AG08396 (cell line): ENCODE measurements around the gene TTLL5.
A peak's percentile ranks its signal among the peaks of the same experiment; 100 is the strongest.

Source experiments
- DNase-seq: peaks from one replicate; pipeline ENCODE4 v3.0.0; 2012; ENCODE audit warnings: low spot score, mixed read lengths

The TTLL5 gene, protein sequence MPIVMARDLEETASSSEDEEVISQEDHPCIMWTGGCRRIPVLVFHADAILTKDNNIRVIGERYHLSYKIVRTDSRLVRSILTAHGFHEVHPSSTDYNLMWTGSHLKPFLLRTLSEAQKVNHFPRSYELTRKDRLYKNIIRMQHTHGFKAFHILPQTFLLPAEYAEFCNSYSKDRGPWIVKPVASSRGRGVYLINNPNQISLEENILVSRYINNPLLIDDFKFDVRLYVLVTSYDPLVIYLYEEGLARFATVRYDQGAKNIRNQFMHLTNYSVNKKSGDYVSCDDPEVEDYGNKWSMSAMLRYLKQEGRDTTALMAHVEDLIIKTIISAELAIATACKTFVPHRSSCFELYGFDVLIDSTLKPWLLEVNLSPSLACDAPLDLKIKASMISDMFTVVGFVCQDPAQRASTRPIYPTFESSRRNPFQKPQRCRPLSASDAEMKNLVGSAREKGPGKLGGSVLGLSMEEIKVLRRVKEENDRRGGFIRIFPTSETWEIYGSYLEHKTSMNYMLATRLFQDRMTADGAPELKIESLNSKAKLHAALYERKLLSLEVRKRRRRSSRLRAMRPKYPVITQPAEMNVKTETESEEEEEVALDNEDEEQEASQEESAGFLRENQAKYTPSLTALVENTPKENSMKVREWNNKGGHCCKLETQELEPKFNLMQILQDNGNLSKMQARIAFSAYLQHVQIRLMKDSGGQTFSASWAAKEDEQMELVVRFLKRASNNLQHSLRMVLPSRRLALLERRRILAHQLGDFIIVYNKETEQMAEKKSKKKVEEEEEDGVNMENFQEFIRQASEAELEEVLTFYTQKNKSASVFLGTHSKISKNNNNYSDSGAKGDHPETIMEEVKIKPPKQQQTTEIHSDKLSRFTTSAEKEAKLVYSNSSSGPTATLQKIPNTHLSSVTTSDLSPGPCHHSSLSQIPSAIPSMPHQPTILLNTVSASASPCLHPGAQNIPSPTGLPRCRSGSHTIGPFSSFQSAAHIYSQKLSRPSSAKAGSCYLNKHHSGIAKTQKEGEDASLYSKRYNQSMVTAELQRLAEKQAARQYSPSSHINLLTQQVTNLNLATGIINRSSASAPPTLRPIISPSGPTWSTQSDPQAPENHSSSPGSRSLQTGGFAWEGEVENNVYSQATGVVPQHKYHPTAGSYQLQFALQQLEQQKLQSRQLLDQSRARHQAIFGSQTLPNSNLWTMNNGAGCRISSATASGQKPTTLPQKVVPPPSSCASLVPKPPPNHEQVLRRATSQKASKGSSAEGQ (N-terminal part only)

DNA sequence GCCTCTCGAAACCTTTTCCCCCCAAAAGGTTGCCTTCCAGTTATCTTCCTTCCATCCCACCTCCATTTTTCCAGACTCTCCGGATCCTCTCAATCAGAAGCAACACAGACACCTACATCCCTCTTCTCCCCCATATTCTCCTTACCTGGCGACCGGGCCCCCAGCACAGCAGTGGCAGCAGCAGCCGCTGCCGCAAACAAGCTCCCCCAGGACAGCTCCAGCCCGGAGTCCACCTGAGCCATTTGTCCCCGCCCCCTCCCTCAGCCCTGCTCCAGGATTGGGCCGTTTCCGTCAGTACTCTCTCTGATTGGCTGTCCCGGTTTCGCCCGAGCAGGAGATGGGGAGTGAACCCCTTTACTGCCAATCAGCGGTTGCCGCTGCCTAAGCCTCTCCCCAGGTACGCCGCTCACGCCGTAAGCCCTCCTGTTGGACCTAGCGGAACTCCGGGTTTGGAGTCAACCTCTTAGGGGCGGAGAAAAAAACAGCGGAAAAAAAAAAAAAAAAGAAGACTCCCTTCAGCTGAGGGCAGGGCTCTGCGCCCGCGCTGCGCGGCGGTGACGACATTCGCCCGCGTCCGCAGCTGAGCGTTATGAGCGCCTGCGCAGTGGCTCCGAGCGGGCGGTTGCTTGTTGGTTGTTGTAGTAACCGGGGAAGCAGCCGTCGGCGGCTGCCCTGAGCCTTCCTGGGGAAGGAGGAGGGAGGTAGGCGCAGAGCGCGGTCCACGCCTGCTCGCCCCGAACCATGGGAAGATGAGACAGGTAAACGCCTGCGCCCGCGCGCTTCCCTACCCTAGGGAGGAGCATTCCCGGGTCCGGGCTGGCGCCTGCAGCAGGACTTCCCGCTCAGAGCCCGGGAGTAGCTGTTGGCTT, at the start of gene TTLL5, which contains the start of gene ERG28:
TSS of gene TTLL5 (plus strand) at position 617 of the 869 bp plus-strand sequence. CDS start 1,904 bp downstream, outside the sequence.
TSS of gene ERG28 (minus strand) at position 247 of the 869 bp plus-strand sequence. CDS start 3,374 bp downstream, outside the sequence.
- DNase-seq = peak; percentile 95

DNA sequence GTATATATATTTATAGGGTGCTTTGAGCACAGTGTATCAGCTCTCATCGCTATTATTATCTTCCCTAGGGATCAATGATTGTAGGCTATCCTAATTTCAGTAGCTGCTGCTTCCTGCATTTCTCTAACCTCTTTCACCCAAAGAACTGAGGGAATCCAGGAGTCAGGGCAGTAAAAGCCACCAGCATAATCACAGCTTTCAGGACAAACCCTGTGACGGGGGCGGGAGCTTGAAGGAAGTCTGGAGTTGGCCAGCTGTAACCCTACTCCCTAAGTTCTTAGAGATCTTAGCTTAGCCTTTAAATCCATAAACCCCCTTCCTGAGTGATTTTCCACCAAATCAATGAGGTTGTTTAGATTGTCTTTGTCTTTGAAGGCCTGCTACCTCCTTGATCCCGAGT, 48.9 kb upstream of the TTLL5 start:
- DNase-seq = no peak

DNA sequence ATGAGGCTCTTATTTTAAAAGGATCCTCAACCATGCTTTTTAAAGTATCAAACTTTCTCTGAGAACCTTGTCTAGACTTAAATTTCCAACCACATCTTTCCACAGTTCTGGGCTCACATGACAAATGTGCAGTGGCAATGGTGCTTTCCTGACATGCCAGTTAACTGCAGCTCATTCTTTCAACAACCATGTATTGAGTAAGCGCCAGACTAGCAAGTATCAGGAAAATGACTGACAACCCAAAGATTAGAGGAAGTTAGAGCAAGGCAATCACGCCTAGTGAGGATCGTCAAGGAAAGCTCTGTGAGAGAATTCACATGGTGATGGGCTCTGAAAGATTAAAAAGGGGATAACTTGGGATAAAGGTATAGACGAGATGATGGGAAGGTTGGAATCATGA, 46.9 kb upstream of the TTLL5 start:
- DNase-seq = no peak

DNA sequence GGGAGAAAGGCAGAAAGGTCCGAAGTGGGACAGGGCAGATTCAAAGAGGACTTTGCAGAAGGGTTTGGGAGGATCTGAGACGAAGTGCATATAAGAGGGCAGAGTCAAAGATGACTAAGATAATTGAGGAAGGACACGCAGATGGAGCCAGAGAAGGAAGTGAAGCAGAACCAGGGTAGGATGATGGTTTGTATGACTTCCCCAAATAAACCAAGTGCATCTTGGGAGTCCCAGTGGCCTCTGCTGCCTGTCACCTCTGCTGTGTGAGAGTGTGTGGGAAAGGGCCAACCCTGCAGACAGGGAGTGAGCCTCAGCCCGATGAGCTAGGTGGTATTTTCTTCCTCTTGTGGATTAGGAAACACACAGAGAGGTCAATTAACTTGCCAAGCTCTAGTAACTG, 45.8 kb upstream of the TTLL5 start:
- no peak for DNase-seq

DNA sequence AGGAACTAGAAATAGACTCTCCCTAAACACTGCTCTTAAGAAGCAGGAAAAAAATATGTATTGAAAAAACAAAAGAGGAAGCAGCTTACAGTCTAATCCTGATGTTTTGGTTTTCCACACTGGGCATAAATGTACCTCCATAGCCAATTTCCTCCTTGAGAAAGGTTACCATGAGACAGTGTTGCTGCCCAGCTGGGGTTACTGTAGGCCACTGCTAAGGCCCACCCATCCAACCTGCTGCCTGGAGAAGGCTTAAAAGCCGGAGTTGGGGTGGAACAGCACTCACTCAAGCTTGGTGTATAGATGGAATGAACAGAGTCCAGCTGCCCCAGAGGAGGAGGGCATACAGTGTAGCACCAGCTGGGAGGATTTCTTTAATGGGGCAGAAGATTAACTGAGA, 41.5 kb upstream of the TTLL5 start:
- no peak for DNase-seq

DNA sequence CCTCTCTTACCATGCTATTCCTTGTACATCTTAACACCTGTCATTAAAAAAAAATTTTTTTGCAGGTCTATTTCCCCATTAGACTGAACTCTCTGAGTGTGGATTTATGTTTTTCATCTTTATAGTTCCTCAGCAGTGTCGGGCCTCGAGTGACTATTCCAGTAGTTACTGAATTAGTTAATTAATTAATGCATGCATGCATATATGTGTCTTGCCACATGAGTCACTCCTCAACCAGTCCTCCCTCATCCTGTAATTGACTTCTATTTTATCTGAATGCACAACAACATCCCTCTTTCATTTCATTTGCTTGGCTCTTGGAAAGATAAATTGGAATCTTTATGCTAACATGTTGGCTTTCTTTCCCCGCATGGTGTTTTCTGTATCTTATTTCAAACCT, 36.0 kb upstream of the TTLL5 start:
- no peak for DNase-seq

DNA sequence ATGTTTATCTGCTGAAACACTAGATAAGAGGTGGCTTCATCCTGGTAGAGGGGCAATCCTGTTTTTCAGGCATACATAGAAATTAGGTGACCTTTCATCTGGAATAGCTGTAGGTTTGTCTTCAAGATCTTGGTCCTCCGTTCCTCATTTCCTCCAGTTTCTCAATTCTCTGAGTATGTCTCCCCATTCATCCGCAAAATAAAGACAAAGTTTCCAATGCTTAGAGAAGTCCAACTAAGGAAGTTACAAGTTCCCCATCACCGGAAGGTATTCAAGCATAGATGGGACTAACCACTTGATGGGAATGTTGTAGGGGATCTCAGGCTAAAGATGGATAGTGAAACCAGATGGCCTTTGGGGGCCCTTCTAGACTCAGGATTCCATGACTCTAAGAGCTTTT, 34.6 kb upstream of the TTLL5 start:
- DNase-seq = no peak

DNA sequence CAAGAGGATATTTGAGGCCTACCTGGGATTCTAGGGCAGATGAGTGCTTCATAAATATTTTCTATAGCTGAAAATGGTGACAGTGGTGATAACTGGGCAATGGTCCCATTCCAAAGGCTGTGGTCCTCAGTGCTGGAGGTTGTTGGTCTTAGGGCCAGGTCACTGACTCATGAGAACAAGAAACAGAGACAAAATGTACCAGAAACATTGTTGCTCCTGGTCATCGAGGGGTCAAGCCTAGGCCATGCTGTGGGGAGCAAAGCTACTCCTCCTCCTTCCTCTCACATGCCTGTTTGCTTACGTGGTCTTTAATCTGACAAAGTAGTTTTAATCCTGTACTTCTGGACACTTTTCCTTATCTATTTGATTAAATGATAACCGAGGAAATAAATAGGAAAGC, 34.2 kb upstream of the TTLL5 start:
- no peak for DNase-seq

DNA sequence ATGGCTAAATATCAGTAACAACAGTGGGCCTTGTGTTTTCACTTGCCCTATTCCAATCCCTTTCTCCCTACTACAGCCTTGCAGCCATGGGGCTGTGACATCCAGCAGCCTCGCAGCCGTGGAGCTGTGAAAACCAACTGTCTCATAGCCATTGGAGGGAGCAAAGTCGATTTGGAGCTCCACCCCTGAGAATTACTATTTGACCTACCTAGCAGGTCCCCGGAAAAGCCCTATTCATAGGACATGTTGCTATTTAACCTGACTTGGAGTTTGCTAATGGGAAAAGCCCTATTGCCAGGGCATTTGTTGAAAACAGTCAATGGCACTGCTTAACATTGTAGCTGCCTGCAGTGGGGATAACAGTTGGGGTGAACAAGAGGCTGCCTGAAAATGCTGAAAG, 33.6 kb upstream of the TTLL5 start:
- DNase-seq = no peak

DNA sequence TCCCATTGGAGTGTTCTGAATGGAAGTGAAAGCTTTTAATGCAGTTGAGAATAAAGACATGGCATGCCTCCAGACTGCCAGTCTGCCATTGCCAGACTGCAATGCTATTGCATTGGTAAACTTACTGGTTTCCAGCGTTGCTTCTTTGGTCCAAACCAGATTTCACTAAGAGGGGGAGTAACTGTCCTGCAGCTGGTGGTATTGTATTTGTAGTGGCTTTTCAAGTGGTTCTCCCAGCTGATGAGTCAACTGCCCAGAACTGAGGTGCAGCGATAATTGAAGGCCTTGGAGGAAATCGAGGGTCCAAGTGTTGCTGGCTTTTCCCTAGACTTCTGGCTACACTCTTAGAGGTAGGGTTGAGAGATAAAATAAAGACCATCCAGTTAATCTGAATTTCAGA, 32.2 kb upstream of the TTLL5 start:
- DNase-seq = no peak

DNA sequence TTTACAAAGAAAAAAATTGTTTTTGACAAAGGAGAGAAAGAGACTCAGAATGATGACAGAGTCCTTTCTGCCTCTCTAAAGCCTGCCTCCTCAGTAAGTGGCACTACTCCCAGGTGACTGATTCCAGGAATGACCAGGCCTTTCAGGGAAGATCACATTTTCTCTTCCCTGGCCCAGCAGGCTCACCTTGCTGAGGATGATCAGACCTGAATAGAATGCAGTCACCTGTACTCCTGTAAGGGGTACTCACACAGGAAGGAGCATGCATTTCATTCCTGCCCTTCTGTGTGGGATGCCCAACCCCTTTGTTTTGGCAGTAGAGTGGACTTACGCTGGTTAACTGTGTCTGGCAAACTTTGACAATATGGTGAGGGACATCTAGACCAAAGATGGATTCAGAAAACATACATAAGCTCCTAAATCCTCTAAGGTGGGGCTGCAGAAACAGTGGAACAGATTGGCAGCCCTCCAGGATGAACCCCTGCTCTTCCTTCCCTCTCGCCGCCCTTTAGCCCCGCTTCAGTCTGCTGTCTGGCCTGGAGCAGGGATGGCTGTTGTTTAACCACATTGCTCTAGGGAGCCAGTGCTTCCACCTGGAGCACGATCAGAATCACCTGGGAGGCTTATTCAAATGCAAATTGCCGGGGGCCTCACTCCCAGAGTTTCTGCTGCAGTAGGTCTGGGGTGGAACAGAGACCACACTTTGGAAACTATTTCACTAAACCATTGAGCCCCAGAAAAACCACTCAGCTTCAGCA, 30.2 kb upstream of the TTLL5 start:
- no peak for DNase-seq

DNA sequence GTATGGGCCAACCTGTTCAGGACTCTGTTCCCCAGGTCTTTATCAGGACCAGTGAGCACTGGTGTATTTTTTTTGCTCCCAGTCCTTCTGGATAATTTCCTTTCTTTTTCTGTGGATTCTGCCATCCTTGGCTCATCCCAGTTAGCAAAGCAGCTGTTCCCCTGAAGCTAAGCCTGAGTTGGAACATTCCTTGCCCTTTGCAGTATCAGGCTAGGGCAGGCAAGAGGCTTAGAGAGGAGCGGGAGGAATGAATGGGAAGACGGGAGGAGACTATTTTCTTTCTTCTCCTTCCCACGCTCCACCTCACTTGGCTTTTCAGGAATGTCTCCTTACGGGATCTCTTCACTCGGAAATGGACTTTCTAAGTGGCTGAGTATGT, 29.6 kb upstream of the TTLL5 start:
- DNase-seq = no peak

DNA sequence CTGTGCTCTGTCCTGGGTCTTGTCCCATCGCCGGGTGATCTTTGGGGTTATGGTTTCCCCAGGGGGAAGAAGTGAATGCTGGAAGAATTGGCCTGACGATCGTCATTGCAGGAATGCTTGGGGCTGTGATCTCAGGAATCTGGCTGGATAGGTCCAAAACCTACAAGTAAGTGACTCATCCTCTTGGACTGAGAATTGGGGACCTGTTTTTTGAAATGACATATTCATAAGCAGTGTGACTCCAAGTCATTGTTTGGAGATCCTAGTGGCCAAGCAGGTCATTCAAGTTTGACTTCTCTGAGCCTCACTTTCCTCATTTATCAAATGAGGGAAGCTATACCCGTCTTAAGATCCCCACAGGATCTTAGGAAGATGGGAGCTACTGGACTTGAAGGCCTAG, 26.2 kb upstream of the TTLL5 start:
- DNase-seq = no peak

DNA sequence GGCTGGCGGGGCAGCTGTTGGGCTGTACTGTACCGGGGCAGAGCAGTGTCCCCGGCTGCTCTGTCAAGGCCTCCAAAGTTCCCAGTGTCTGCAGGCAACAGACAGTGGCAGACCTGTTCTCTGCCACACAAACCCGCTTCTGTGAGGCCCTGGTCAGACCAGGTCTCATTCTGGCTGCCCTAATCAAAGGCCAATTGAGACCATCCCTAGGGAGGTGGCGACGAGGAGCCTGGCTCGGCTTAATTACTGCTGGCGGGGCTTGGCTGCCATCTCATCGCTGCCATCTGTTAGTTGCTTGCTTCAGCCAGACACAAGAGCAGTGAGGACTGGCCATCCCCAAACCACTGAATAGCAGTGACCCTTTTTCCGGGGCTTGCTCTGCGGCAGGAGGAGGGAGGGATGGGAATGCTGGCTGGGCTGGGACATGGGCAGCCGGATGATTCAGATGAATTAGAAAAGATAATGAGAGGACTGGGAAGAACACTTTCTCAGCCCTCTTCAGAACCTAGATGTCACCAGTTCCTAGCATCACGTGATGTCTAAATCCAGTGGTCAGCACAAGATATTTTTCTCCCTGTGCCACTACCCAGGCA, 24.9 kb upstream of the TTLL5 start:
- no peak for DNase-seq

DNA sequence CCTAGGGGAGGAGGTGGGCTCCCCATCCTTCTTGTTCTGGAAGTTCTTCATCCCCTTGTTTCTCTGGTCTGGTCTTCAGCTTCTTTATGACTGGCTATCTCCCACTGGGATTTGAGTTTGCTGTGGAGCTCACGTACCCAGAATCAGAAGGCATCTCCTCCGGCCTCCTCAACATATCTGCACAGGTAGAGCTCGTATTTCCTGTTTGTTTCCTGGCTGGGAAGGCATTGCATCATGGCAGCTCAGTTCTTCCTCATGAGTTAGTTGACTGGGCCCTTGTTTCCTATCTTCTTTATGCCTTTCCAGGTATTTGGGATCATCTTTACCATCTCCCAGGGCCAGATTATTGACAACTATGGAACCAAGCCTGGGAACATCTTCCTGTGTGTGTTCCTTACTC, 20.2 kb upstream of the TTLL5 start:
- DNase-seq = no peak

DNA sequence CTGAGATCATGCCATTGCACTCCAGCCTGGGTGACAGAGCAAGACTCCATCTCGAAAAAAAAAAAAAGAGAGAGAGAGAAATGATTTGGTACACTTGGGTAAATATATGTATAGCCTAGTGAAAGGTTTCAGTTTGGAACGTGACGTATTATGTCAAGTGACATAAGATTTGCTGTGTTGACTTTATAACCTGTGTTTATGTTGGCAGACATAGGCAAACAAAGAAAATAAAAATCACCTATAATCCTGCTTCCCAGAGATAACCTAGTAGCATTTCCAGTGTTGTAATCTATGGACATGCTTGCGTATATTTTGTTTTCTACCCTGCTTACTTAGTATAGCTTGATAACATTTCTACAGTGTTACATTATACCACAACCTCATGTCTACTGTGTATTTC, 17.1 kb upstream of the TTLL5 start:
- no peak for DNase-seq

DNA sequence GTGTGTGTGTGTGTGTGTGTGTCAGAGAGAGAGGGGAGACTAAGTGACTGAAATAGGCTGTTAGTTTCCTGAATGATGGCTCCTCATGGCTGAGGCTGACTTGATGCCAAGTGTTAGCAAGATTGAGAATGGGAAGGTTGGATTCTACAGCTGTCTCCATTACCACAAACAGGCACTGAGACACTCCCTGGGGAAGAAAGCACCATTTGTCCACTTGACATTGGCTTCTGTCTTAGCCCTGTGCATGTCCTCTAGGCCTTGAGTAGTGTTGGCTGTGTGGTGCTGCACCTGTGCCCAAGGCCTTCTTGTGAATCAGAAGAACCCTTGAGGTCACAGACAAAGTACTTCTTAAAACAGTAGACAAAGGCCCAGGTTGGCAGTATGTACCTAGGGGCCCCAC, 16.0 kb upstream of the TTLL5 start:
- no peak for DNase-seq

DNA sequence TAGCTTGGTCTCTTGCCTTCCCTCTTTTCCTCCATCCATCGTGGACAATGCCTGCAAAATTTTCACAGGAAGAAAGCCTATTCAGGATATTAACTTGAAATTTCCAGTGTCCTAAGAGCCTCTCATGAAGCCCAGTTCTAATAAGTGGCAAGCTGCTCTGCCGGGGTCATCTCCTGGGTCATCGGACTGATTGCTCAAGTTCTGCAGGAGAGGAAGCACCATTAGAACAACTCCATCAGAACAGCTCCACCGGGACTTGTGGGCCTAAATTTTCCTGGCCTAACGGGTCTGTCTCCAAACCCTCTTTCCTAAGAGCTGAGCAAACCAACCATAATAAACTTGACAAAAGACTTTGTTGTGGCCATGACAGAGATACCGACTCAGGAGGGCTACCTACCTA, 14.3 kb upstream of the TTLL5 start:
- no peak for DNase-seq

DNA sequence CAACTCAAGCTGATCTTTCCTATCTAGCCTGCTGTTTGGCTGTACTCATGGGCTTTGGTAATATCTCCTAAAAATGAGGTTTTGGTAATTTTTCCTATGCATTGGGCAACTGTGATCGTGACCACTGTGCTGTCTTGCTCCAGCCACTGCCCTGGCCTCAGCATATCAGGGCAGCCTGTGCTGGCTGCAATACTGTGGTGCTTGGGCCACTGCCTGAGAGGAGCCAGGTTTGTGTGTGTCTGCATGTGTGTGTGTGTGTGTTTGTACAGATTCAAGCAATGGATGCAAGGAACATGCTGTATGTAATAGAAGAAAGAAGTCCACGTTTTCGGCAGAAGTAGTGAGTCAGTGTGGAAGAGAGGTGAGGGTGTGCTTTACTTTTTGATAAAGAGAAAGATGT, 13.4 kb upstream of the TTLL5 start:
- DNase-seq = no peak
